Stomach (tissue), 9 donors: Measurements from ENCODE around the gene TRIM33. TPM values are rescaled to one million over a fixed set of nuclear protein-coding genes. Genes with fewer than 3 reads are reported as not detected.

Source experiments
- DNase-seq, 2 donors: peaks; one replicate each; pipeline versions ENCODE4 v3.0.0 to v3.0.0-alpha.2; 2013 to 2019
- H3K27ac ChIP-seq, 5 donors: fragments of 200-600 bp in 4 of 5; sonication (generic) in 4 of 5; one replicate each; pipeline ENCODE4 v1.5.1; 2013 to 2019; ENCODE audit warnings: mild to moderate bottlenecking in 1 of 5, moderate library complexity in 1 of 5
- H3K27me3 ChIP-seq, 3 donors: fragments of 200-600 bp; sonication (generic); one replicate each; pipeline ENCODE4 v1.5.1; 2017 to 2019; ENCODE audit warnings: mixed run types in 1 of 3
- H3K36me3 ChIP-seq, 4 donors: fragments of 200-600 bp; sonication (generic); 1 replicate in 3 of 4; 2 replicates in 1 of 4; pipeline ENCODE4 v1.5.1; 2016 to 2019
- H3K4me1 ChIP-seq, 4 donors: fragments of 200-600 bp; sonication (generic); one replicate each; pipeline ENCODE4 v1.5.1; 2016 to 2019
- H3K4me3 ChIP-seq, 4 donors: fragments of 200-600 bp; sonication (generic) in 3 of 4; one replicate each; pipeline ENCODE4 v1.5.1; 2016 to 2019; ENCODE audit warnings: mild to moderate bottlenecking in 1 of 4
- H3K9me3 ChIP-seq, 4 donors: fragments of 200-600 bp; sonication (generic); one replicate each; pipeline ENCODE4 v1.5.1; 2016 to 2019
- CTCF ChIP-seq, 7 experiments: fragments of 450-650 bp in 4 of 7; fragments of 200-600 bp in 3 of 7; sonication (generic) in 3 of 7; IDR thresholded peaks; one replicate each; pipeline ENCODE4 v1.5.1; 2016 to 2019; ENCODE audit warnings: antibody characterized with exemption in 7 of 7, control low read depth in 2 of 7, mild to moderate bottlenecking in 1 of 7
- EP300 ChIP-seq: sonication (generic); formaldehyde crosslinking; IDR thresholded peaks from one replicate; pipeline ENCODE4 v1.6.1; 2017; ENCODE audit warnings: antibody characterized with exemption
- POLR2A ChIP-seq, 4 donors: fragments of 450-650 bp; IDR thresholded peaks; one replicate each; pipeline ENCODE4 v1.6.1; 2016; ENCODE audit warnings: antibody characterized with exemption in 4 of 4, control low read depth in 2 of 4, mild to moderate bottlenecking in 1 of 4, moderate library complexity in 1 of 4
- POLR2AphosphoS5 ChIP-seq, 3 donors: sonication (generic); formaldehyde crosslinking; IDR thresholded peaks; one replicate each; pipeline ENCODE4 v1.6.1; 2016; ENCODE audit warnings: antibody characterized with exemption in 3 of 3
- WGBS, 5 donors: extraction: QIAGEN DNeasy Blood & Tissue Kit in 3 of 5; methylation state at CpG; one replicate each; pipeline versions ENCODE4 v1.1.5 to v1.1.7; 2013 to 2018; 5-methylcytosine and 5-hydroxymethylcytosine counted together
- intact Hi-C: fragments of 100-400 bp; cut with DNase I; formaldehyde crosslinking; loops from one replicate; pipeline ENCODE4 v1.15.1; 2023; ENCODE audit warnings: low total_unique reads
- polyA plus RNA-seq, 3 donors: library from polyadenylated mRNA; stranded (reverse); fragments of 200-250 nt; gene quantifications; one replicate each; pipeline ENCODE4 v1.2.3, GENCODE V29; 2013
- total RNA-seq, 5 donors: library from RNA; depleted of rRNA; stranded (reverse); fragments of >200 nt; gene quantifications; one replicate each; pipeline versions ENCODE4 v1.1.0 to v1.2.3, GENCODE V29; 2014 to 2016
- donor health status: healthy with polysubstance abuse.
- donor health status: Bipolar disorder and iron deficiency.
- donor health status: healthy.

TRIM33 gene
- total and polyA plus RNA-seq, 8 donors: 7.2 to 211 (median 40.5) TPM

GRCh38 chr1:114386129-114387009 is 124.6 kb downstream of the TRIM33 start:
- H3K36me3 ChIP-seq: peaks cover 0 to 5% (median 2%) of the 10 kb centered on the region in 4 donors
- 65 to 79% (median 70%) methylated on average over 3 of the region's 3 CpGs for WGBS, 5 donors
- intact Hi-C loops: no loop called here

GRCh38 chr1:114384922-114385321 is 126.1 kb downstream of the TRIM33 start:
- Histone ChIP-seq H3K4me3 (no peak overlapping the region), H3K27ac (no peak overlapping the region), H3K27me3 (no peaks in the 10 kb centered on the region), H3K4me1 (no peaks in the 10 kb centered on the region), H3K36me3 (no peaks in the 10 kb centered on the region), H3K9me3 (peaks cover 0 to 42% (median 23%) of the 10 kb centered on the region in 4 donors)
- intact Hi-C loops: no loop called here
- 95 to 99% (median 96%) methylated on average over 1 of the region's 1 CpG for WGBS, 5 donors
- TF ChIP-seq CTCF (IDR thresholded peaks at IDR 0.05) (no peak), POLR2AphosphoS5 (IDR thresholded peaks at IDR 0.05) (no peak), POLR2A (IDR thresholded peaks at IDR 0.05) (no peak), EP300 (no peak)
- DNase-seq: no peak

More at GRCh38 chr1:114386129-114387009, 124.6 kb downstream of the TRIM33 start:
- no peaks in the 10 kb centered on the region for H3K27me3 ChIP-seq
- H3K4me1 ChIP-seq: no peaks in the 10 kb centered on the region
- no peak overlapping the region for H3K4me3 ChIP-seq
- H3K27ac ChIP-seq: no peak overlapping the region
- no peak for DNase-seq
- peaks cover 0 to 42% (median 23%) of the 10 kb centered on the region in 4 donors for H3K9me3 ChIP-seq
- TF ChIP-seq EP300: no peak
- no peak for TF ChIP-seq POLR2A (IDR thresholded peaks at IDR 0.05)
- no peak for TF ChIP-seq POLR2AphosphoS5 (IDR thresholded peaks at IDR 0.05)
- no peak for TF ChIP-seq CTCF (IDR thresholded peaks at IDR 0.05)

GRCh38 chr1:114379987-114380386 is 131.0 kb downstream of the TRIM33 start:
- intact Hi-C loops: no loop called here
- H3K9me3 ChIP-seq: peaks cover 0 to 46% (median 27%) of the 10 kb centered on the region in 4 donors
- H3K27me3 ChIP-seq: no peaks in the 10 kb centered on the region
- no peak for TF ChIP-seq POLR2A (IDR thresholded peaks at IDR 0.05)
- TF ChIP-seq EP300: no peak
- no peak for TF ChIP-seq CTCF (IDR thresholded peaks at IDR 0.05)
- no peak for TF ChIP-seq POLR2AphosphoS5 (IDR thresholded peaks at IDR 0.05)
- H3K36me3 ChIP-seq: no peaks in the 10 kb centered on the region
- no peak overlapping the region for H3K27ac ChIP-seq
- DNase-seq: no peak
- H3K4me3 ChIP-seq: no peak overlapping the region
- H3K4me1 ChIP-seq: no peaks in the 10 kb centered on the region

GRCh38 chr1:114379358-114379757 is 131.6 kb downstream of the TRIM33 start:
- Histone ChIP-seq H3K36me3 (no peaks in the 10 kb centered on the region), H3K4me3 (no peak overlapping the region), H3K4me1 (no peaks in the 10 kb centered on the region), H3K9me3 (peaks cover 0 to 46% (median 27%) of the 10 kb centered on the region in 4 donors), H3K27ac (no peak overlapping the region), H3K27me3 (no peaks in the 10 kb centered on the region)
- DNase-seq: no peak
- no peak for TF ChIP-seq POLR2AphosphoS5 (IDR thresholded peaks at IDR 0.05)
- WGBS, 5 donors: 84 to 93% (median 89%) methylated on average over 2 of the region's 2 CpGs
- intact Hi-C loops: no loop called here

- H3K9me3 ChIP-seq: peaks cover 0 to 43% (median 28%) of the 10 kb centered on the region in 4 donors
- intact Hi-C loops: no loop called here
- H3K4me3 ChIP-seq: no peak overlapping the region
- H3K36me3 ChIP-seq: no peaks in the 10 kb centered on the region
- no peaks in the 10 kb centered on the region for H3K27me3 ChIP-seq
- no peaks in the 10 kb centered on the region for H3K4me1 ChIP-seq
- no peak overlapping the region for H3K27ac ChIP-seq
- DNase-seq: no peak
- TF ChIP-seq POLR2A (IDR thresholded peaks at IDR 0.05) (no peak), POLR2AphosphoS5 (IDR thresholded peaks at IDR 0.05) (no peak), CTCF (IDR thresholded peaks at IDR 0.05) (no peak), EP300 (no peak)
These were observed 133.6 kb downstream of the TRIM33 start for GRCh38 chr1:114377356-114377755.
